ENCODE measurements around the gene HIVEP2. TPM values are rescaled to one million over a fixed set of nuclear protein-coding genes. Genes with fewer than 3 reads are reported as not detected.

HIVEP2 gene
- total and polyA plus RNA-seq, 9 donors, result 8.4 to 58.9 (median 32.1) TPM

DNA sequence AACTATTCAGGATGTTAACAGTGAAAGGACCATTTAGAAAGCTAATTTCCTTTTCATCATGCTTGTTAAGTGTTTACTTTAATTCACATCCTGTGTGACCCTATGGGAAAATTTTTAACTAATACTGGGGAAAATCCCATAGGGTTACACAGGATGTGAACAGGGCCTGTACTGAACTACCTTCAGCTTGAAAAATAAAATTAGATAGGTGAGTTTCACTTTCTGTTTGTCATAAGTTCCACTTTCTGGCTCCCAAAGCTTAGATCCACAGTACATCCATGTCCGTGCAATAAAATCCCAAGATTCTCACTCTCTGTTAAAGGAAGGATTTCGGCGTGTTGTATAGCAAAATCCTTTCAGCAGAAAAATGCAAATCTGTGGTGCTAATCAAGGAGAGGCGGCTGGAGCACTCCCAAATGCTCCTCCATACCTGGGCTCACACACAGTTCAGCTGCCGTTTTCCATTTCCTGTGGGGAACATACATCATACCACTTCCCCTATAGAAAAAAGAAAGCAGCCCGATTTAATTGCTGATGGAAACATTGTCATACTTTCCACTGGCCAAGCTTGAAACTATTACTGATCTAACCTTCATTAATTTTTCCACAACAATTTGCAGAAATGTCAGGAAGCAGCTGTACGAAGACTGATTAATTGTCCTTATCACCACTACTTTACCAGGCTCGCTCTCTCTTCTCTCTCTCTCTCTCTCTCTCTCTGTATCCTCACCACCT lies 125.2 kb downstream of the HIVEP2 start:
- TF ChIP-seq EP300 (IDR thresholded peaks at IDR 0.05) (no peak), POLR2A (IDR thresholded peaks at IDR 0.05) (no peak)
- TF ChIP-seq, protein P1, sequence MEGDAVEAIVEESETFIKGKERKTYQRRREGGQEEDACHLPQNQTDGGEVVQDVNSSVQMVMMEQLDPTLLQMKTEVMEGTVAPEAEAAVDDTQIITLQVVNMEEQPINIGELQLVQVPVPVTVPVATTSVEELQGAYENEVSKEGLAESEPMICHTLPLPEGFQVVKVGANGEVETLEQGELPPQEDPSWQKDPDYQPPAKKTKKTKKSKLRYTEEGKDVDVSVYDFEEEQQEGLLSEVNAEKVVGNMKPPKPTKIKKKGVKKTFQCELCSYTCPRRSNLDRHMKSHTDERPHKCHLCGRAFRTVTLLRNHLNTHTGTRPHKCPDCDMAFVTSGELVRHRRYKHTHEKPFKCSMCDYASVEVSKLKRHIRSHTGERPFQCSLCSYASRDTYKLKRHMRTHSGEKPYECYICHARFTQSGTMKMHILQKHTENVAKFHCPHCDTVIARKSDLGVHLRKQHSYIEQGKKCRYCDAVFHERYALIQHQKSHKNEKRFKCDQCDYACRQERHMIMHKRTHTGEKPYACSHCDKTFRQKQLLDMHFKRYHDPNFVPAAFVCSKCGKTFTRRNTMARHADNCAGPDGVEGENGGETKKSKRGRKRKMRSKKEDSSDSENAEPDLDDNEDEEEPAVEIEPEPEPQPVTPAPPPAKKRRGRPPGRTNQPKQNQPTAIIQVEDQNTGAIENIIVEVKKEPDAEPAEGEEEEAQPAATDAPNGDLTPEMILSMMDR (IDR thresholded peaks at IDR 0.05), result no peak
- Histone ChIP-seq H3K4me3 (peak overlapping the region; percentile 34), H3K27ac (peak overlapping the region in 1 of 2 donors; percentile 51), H3K27me3 (no peaks in the 10 kb centered on the region), H3K4me1 (ENCODE audit: insufficient read depth) (peaks cover 11% of the 10 kb centered on the region), H3K9me3 (no peaks in the 10 kb centered on the region), H3K36me3 (no peaks in the 10 kb centered on the region)
- intact Hi-C loops (cut with DNase I), result no loop called here
- DNase-seq, result no peak
- 3 to 4% (median 3%) methylated on average over 8 of the region's 8 CpGs for WGBS, 3 donors

- intact Hi-C loops (cut with DNase I), result no loop called here
- H3K4me3 ChIP-seq, result no peak overlapping the region
- no peak for DNase-seq
- H3K36me3 ChIP-seq, result no peaks in the 10 kb centered on the region
- no peaks in the 10 kb centered on the region for H3K27me3 ChIP-seq
- 92 to 95% (median 94%) methylated on average over 4 of the region's 4 CpGs for WGBS, 3 donors
- H3K9me3 ChIP-seq, result no peaks in the 10 kb centered on the region
- no peak overlapping the region for H3K27ac ChIP-seq
- H3K4me1 ChIP-seq (ENCODE audit: insufficient read depth), result peaks cover 4% of the 10 kb centered on the region
- TF ChIP-seq POLR2A (IDR thresholded peaks at IDR 0.05), result no peak
Measured at GRCh38 chr6:142816486-142816885, 128.5 kb downstream of the HIVEP2 start.

GRCh38 chr6:142816031-142816430 lies 128.9 kb downstream of the HIVEP2 start:
- Histone ChIP-seq H3K27ac (no peak overlapping the region), H3K27me3 (no peaks in the 10 kb centered on the region), H3K4me3 (no peak overlapping the region), H3K9me3 (no peaks in the 10 kb centered on the region), H3K4me1 (ENCODE audit: insufficient read depth) (peaks cover 2% of the 10 kb centered on the region), H3K36me3 (no peaks in the 10 kb centered on the region)
- no peak for DNase-seq
- intact Hi-C loops (cut with DNase I), result no loop called here
- TF ChIP-seq POLR2A (IDR thresholded peaks at IDR 0.05) (no peak), EP300 (IDR thresholded peaks at IDR 0.05) (no peak)
- TF ChIP-seq, protein P1 (IDR thresholded peaks at IDR 0.05), result no peak
- WGBS, 3 donors, result 31 to 41% (median 33%) methylated on average over 2 of the region's 2 CpGs

- H3K27me3 ChIP-seq, result no peaks in the 10 kb centered on the region
- H3K4me3 ChIP-seq, result no peak overlapping the region
- WGBS, 3 donors, result 91 to 94% (median 92%) methylated on average over 6 of the region's 6 CpGs
- H3K4me1 ChIP-seq (ENCODE audit: insufficient read depth), result no peaks in the 10 kb centered on the region
- no peak for DNase-seq
- H3K9me3 ChIP-seq, result no peaks in the 10 kb centered on the region
- intact Hi-C loops (cut with DNase I), result no loop called here
- no peaks in the 10 kb centered on the region for H3K36me3 ChIP-seq
- no peak for TF ChIP-seq EP300 (IDR thresholded peaks at IDR 0.05)
- TF ChIP-seq, protein P1 (IDR thresholded peaks at IDR 0.05), result no peak
- no peak for TF ChIP-seq POLR2A (IDR thresholded peaks at IDR 0.05)
- no peak overlapping the region for H3K27ac ChIP-seq
Measured at GRCh38 chr6:142811923-142812322, 133.1 kb downstream of the HIVEP2 start.

DNA sequence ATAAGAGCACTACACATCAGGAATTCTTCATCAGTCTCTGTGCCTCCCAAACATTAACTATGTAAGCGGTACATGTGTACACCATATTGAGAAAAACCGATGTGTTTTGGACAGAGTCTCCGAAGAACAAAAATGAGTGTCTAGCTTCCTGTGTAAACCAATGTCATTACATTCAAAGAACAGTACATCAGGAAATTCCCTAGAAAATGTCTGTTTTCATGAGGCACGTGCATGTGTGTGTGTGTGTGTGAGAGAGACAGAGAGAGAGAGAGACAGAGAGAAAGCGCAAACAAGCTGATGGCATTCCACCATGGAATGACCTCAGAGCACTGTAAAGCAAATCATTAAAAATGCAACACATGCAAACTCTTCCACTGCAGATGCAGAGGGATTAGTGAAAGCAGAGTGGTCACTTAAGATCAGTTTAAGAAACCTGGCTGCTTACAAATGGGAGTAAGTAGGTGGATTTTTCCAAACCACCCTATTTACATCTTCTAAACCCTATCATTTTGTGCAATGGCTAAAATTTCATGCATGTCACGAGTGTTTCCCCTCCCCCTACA lies 133.9 kb downstream of the HIVEP2 start:
- DNase-seq, result no peak
- Histone ChIP-seq H3K36me3 (no peaks in the 10 kb centered on the region), H3K4me1 (ENCODE audit: insufficient read depth) (no peaks in the 10 kb centered on the region), H3K27me3 (no peaks in the 10 kb centered on the region), H3K4me3 (no peak overlapping the region), H3K27ac (no peak overlapping the region), H3K9me3 (no peaks in the 10 kb centered on the region)
- 83 to 93% (median 86%) methylated on average over 6 of the region's 6 CpGs for WGBS, 3 donors
- TF ChIP-seq, protein P1 (IDR thresholded peaks at IDR 0.05), result no peak
- TF ChIP-seq POLR2A (IDR thresholded peaks at IDR 0.05) (no peak), EP300 (IDR thresholded peaks at IDR 0.05) (no peak)
- intact Hi-C loops (cut with DNase I), result no loop called here
